HepG2 (cell line): ENCODE measurements around the gene LRRC40. TPM values are rescaled to one million over a fixed set of nuclear protein-coding genes. Genes with fewer than 3 reads are reported as not detected.

Source experiments
- ATAC-seq: fragments of 200-7000 bp; cut with Tn5 transposase; 3 replicates; pipeline ENCODE4 v1.9.1; 2020; ENCODE audit warnings: mild to moderate bottlenecking, moderate library complexity
- BruUV-seq: library from RNA; stranded (reverse); fragments of 400-500 nt; replicated peaks from 2 replicates; lab custom pipeline; 2021; lab: Mats Ljungman, UMichigan
- CTCF ChIA-PET: fragments of 300-600 bp; formaldehyde crosslinking; extraction: SDS; loops from one replicate; lab custom pipeline; 2021; ENCODE audit warnings: low total read pairs, inconsistent platforms, low intra/inter-chr PET ratio; lab: Yijun Ruan, JAX
- POLR2A ChIA-PET: fragments of 350-600 bp; sonication (Branson Sonifier 250); formaldehyde crosslinking; loops from one replicate; lab custom pipeline; 2020; ENCODE audit warnings: antibody characterized with exemption, inconsistent platforms; lab: Yijun Ruan, JAX
- DNase-seq: peaks from one replicate; pipeline ENCODE4 v3.0.0-alpha.2; 2015; ENCODE audit warnings: low spot score
- FAIRE-seq: peaks from 3 replicates; lab custom pipeline; 2011; peaks lifted over from hg19 to GRCh38; lab: Jason Lieb, UNC
- H2AFZ ChIP-seq: one replicate; pipeline ENCODE4 v1.6.1; 2011; ENCODE audit warnings: low read length, inconsistent platforms
- H3K27ac ChIP-seq: fragments of 300-600 bp; 3 replicates; pipeline ENCODE4 v1.8.0; 2011; ENCODE audit warnings: mixed run types, mild to moderate bottlenecking, mixed read lengths, low read length, inconsistent platforms; ENCODE audit not compliant: insufficient read depth; ENCODE audit errors: extremely low read length
- H3K27me3 ChIP-seq, 2 experiments: fragments of 200-600 bp in 1 of 2; 2 replicates in 1 of 2; 3 replicates in 1 of 2; pipeline versions ENCODE4 v1.6.0 to v1.8.0; 2011; ENCODE audit warnings: low read length in 2 of 2, mild to moderate bottlenecking in 2 of 2, moderate library complexity in 2 of 2, inconsistent platforms in 1 of 2; ENCODE audit not compliant: insufficient read depth in 2 of 2, control insufficient read depth in 1 of 2
- H3K36me3 ChIP-seq, 2 experiments: fragments of 200-600 bp in 1 of 2; replicated peaks in 1 of 2; 2 replicates in 1 of 2; 3 replicates in 1 of 2; pipeline versions ENCODE4 v1.5.1 to v1.8.0; 2011; ENCODE audit warnings: low read length in 2 of 2, inconsistent platforms in 1 of 2; ENCODE audit not compliant: insufficient read depth in 2 of 2, control insufficient read depth in 1 of 2
- H3K4me1 ChIP-seq: 2 replicates; pipeline ENCODE4 v1.5.1; 2012; ENCODE audit warnings: low read length, inconsistent platforms; ENCODE audit not compliant: insufficient read depth
- H3K4me2 ChIP-seq: 2 replicates; pipeline ENCODE4 v1.6.0; 2011; ENCODE audit warnings: low read depth, low read length, inconsistent platforms
- H3K4me3 ChIP-seq, 3 experiments: fragments of 200-600 bp in 1 of 3; sonication (generic), shearing (Covaris generic) in 1 of 3; replicated peaks in 1 of 3; 2 replicates each; pipeline ENCODE4 v1.5.1; 2011 to 2016; ENCODE audit warnings: low read length in 3 of 3, inconsistent platforms in 2 of 3, low read depth in 2 of 3, mild to moderate bottlenecking in 2 of 3, control low read depth in 1 of 3, mixed read lengths in 1 of 3; ENCODE audit not compliant: insufficient read depth in 1 of 3
- H3K79me2 ChIP-seq: one replicate; pipeline ENCODE4 v1.6.1; 2011; ENCODE audit warnings: low read length, inconsistent platforms; ENCODE audit not compliant: insufficient read depth
- H3K9ac ChIP-seq: 2 replicates; pipeline ENCODE4 v1.6.0; 2011; ENCODE audit warnings: mild to moderate bottlenecking, low read depth, low read length, inconsistent platforms; ENCODE audit not compliant: insufficient read depth
- H3K9me3 ChIP-seq: 2 replicates; pipeline ENCODE4 v1.5.1; 2012; ENCODE audit warnings: mild to moderate bottlenecking, low read length
- H4K20me1 ChIP-seq: 2 replicates; pipeline ENCODE4 v1.6.0; 2011; ENCODE audit warnings: inconsistent platforms, mild to moderate bottlenecking, low read length, moderate library complexity; ENCODE audit not compliant: insufficient read depth
- AGO1 ChIP-seq: fragments of 200-400 bp; formaldehyde crosslinking; IDR thresholded peaks from 2 replicates; pipeline ENCODE4 v1.6.1; 2017; ENCODE audit warnings: mild to moderate bottlenecking, low read depth, low read length, moderate library complexity; ENCODE audit not compliant: poor library complexity, severe bottlenecking
- ASH2L ChIP-seq: fragments of 300-600, 200-600 bp; sonication (generic); IDR thresholded peaks from 2 replicates; pipeline ENCODE4 v1.7.0; 2017; ENCODE audit warnings: low read depth, mild to moderate bottlenecking, moderate library complexity, mixed read lengths, low read length; ENCODE audit not compliant: insufficient read length
- ATF7 ChIP-seq, 2 experiments: fragments of 450-650 bp in 1 of 2; sonication (generic) in 1 of 2; formaldehyde crosslinking in 1 of 2; IDR thresholded peaks; 2 replicates each; pipeline versions ENCODE4 v1.4.0 to v1.6.1; 2016 to 2020; ENCODE audit warnings: antibody characterized with exemption in 1 of 2, mild to moderate bottlenecking in 1 of 2, missing genetic modification reagents in 1 of 2
- CEBPB ChIP-seq: IDR thresholded peaks from 2 replicates; pipeline ENCODE4 v1.6.1; 2011; ENCODE audit warnings: low read depth, low read length, improper control_type of control experiment, borderline replicate concordance
- HBP1 ChIP-seq: IDR thresholded peaks from 2 replicates; pipeline ENCODE4 v1.6.1; 2016; ENCODE audit warnings: low read depth, control low read depth
- HNRNPL ChIP-seq: fragments of 200-400 bp; formaldehyde crosslinking; IDR thresholded peaks from 2 replicates; pipeline ENCODE4 v1.6.1; 2017; ENCODE audit warnings: mild to moderate bottlenecking, low read depth, low read length
- JARID2 ChIP-seq: sonication (generic); formaldehyde crosslinking; IDR thresholded peaks from 2 replicates; pipeline ENCODE4 v1.8.1; 2023; ENCODE audit warnings: missing genetic modification reagents, inconsistent platforms; ENCODE audit not compliant: insufficient replicate concordance
- KLF15 ChIP-seq: sonication (generic); formaldehyde crosslinking; IDR thresholded peaks from 2 replicates; pipeline ENCODE4 v1.8.1; 2023; ENCODE audit warnings: borderline replicate concordance, mild to moderate bottlenecking, inconsistent platforms, missing genetic modification reagents, mixed read lengths
- NFKB2 ChIP-seq: sonication (generic); formaldehyde crosslinking; IDR thresholded peaks from 2 replicates; pipeline ENCODE4 v1.4.0; 2020; ENCODE audit warnings: missing genetic modification reagents, borderline replicate concordance
- ZFX ChIP-seq: sonication (generic); formaldehyde crosslinking; IDR thresholded peaks from 2 replicates; pipeline ENCODE4 v1.4.0; 2020; ENCODE audit warnings: mild to moderate bottlenecking, low read depth, missing genetic modification reagents, moderate library complexity
- ZNF124 ChIP-seq: sonication (generic); formaldehyde crosslinking; IDR thresholded peaks from 2 replicates; pipeline ENCODE4 v1.4.0; 2020; ENCODE audit warnings: missing genetic modification reagents
- ZNF256 ChIP-seq: sonication (generic); formaldehyde crosslinking; conservative IDR thresholded peaks from 2 replicates; pipeline ENCODE4 v1.4.0; 2020; ENCODE audit warnings: missing genetic modification reagents
- ZNF44 ChIP-seq: sonication (generic); formaldehyde crosslinking; IDR thresholded peaks from 2 replicates; pipeline ENCODE4 v1.5.1; 2020; ENCODE audit warnings: mild to moderate bottlenecking, missing genetic modification reagents
- ZNF740 ChIP-seq: sonication (generic); formaldehyde crosslinking; IDR thresholded peaks from 2 replicates; pipeline ENCODE4 v1.4.0; 2020; ENCODE audit warnings: missing genetic modification reagents
- ZNF761 ChIP-seq: sonication (generic); formaldehyde crosslinking; conservative IDR thresholded peaks from 2 replicates; pipeline ENCODE4 v1.4.0; 2020; ENCODE audit warnings: mild to moderate bottlenecking, missing genetic modification reagents
- ZNF839 ChIP-seq: sonication (generic); formaldehyde crosslinking; IDR thresholded peaks from 2 replicates; pipeline ENCODE4 v1.4.0; 2020; ENCODE audit warnings: missing genetic modification reagents, mild to moderate bottlenecking, borderline replicate concordance
- WGBS: methylation state at CpG from one replicate; pipeline ENCODE4 v1.1.6; 2017; ENCODE audit warnings: low lambda C conversion rate; 5-methylcytosine and 5-hydroxymethylcytosine counted together
- in situ Hi-C: cut with HindIII; loops from 2 replicates; pipeline ENCODE4 v1.10.0; 2017; ENCODE audit warnings: low pct_unique_long_range_greater_than_20kb; ENCODE audit not compliant: extremely low pct_ligation_motif_present
- intact Hi-C: fragments of 100-400 bp; cut with micrococcal nuclease; formaldehyde crosslinking; loops from one replicate; pipeline ENCODE4 v1.10.0; 2022; ENCODE audit not compliant: unreplicated experiment
- polyA plus RNA-seq, 8 experiments: library from polyadenylated mRNA; depleted of rRNA in 3 of 8; stranded (reverse) in 7 of 8; unstranded in 1 of 8; fragments of >200 nt; fragmentation: Illumina TruSeq in 4 of 8; extraction: Trizol in 4 of 8; gene quantifications; 2 replicates each; pipeline versions ENCODE4 v1.2.1 to v1.2.3, GENCODE V29; 2011 to 2016; ENCODE audit warnings: low read depth in 4 of 8, missing spikeins in 1 of 8, mixed read lengths in 1 of 8; ENCODE audit not compliant: insufficient read depth in 1 of 8
- total RNA-seq, 5 experiments: library from RNA; depleted of rRNA; stranded (reverse); fragments of >200 nt; fragmentation: Illumina TruSeq; extraction: Trizol; gene quantifications; 2 replicates each; pipeline ENCODE4 v1.2.3, GENCODE V29; 2016; ENCODE audit warnings: low read depth in 1 of 5

The LRRC40 gene
- total and polyA plus RNA-seq, 2 of the 13 experiments (the other 11 are each of a cell fraction or from before 2014, with no cell fraction given): 10.3 to 32.7 TPM

- TF ChIP-seq HNRNPL (no peak), ZNF761 (CRISPR knock-in tag) (no peak), ZNF740 (no peak), ZFX (CRISPR knock-in tag) (no peak), ZNF256 (CRISPR knock-in tag) (no peak), HBP1 (CRISPR knock-in tag) (no peak), KLF15 (no peak)
Observed at GRCh38 chr1:70109241-70109640, 96.1 kb downstream of the LRRC40 start (continued).

GRCh38 chr1:70103770-70104169, 101.6 kb downstream of the LRRC40 start:
- Histone ChIP-seq H3K36me3 (no peaks in the 10 kb centered on the region), H4K20me1 (no peaks in the 10 kb centered on the region), H3K27ac (no peak overlapping the region), H3K4me2 (no peak overlapping the region), H3K27me3 (no peaks in the 10 kb centered on the region), H3K4me1 (no peaks in the 10 kb centered on the region), H3K4me3 (no peak overlapping the region; a peak in 1 of 6 replicates), H3K79me2 (no peaks in the 10 kb centered on the region), H2AFZ (no peak overlapping the region), H3K9ac (no peak overlapping the region), H3K9me3 (no peaks in the 10 kb centered on the region)
- ChIA-PET CTCF (no interaction called here), POLR2A (no interaction called here)
- in situ Hi-C loops: no loop called here
- DNase-seq (no peak), ATAC-seq (no peak), FAIRE-seq (no peak)
- WGBS: 10% methylated on average over 1 of the region's 1 CpG
- TF ChIP-seq NFKB2 (no peak), AGO1 (no peak), ZNF44 (CRISPR knock-in tag) (no peak), ASH2L (no peak), ZNF124 (no peak), JARID2 (CRISPR knock-in tag) (no peak), ATF7 (IDR thresholded peaks at IDR 0.05) (peak; percentile 44; the same call in 1 of the 2 replicates), ATF7 (CRISPR knock-in tag; IDR thresholded peaks at IDR 0.05) (no peak), CEBPB (peak; percentile 23; the same call in 1 of the 2 replicates), ZNF839 (CRISPR knock-in tag) (no peak)
- BruUV-seq: no TSS peak
- intact Hi-C loops: no loop called here
